HUES6 (cell line): ENCODE results near the gene SLC39A11.

Experiments
- H3K27ac ChIP-seq: 2 replicates; pipeline ENCODE4 v1.7.0; 2013; ENCODE audit warnings: low read depth, mild to moderate bottlenecking, low read length, inconsistent platforms
- H3K27me3 ChIP-seq: 2 replicates; pipeline ENCODE4 v1.6.1; 2013; ENCODE audit warnings: low read length; ENCODE audit not compliant: control insufficient read depth, insufficient read depth
- H3K36me3 ChIP-seq: 2 replicates; pipeline ENCODE4 v1.6.1; 2013; ENCODE audit warnings: low read length; ENCODE audit not compliant: control insufficient read depth, insufficient read depth
- H3K4me1 ChIP-seq: 2 replicates; pipeline ENCODE4 v1.6.1; 2013; ENCODE audit warnings: low read length; ENCODE audit not compliant: control insufficient read depth, insufficient read depth
- H3K4me3 ChIP-seq: 2 replicates; pipeline ENCODE4 v1.5.1; 2013; ENCODE audit warnings: low read depth, low read length
- H3K9ac ChIP-seq: one replicate; pipeline ENCODE4 v1.6.1; 2013; ENCODE audit warnings: mild to moderate bottlenecking, low read length
- H3K9me3 ChIP-seq: 2 replicates; pipeline ENCODE4 v1.6.1; 2013; ENCODE audit warnings: low read depth, low read length; ENCODE audit not compliant: control insufficient read depth, insufficient read depth

The SLC39A11 gene

DNA sequence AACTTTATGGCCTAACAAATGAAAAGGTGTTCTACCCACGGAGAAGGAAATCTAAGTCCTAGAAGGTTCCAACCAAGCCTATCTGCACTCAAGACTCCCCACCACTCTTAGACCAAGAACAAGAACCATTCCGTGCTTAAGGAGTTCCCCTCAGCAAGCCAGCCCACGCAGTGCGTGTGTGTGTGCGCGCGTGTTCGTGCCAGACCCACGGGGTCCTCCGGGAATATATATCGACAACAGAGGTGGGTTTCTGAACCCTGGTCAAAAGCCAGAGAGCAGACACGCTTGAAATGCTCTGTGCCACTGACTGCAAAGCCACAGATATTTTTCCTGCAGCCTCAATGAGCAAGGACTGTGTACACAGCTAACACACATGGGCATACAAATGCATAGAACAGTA is 70.7 kb downstream of the SLC39A11 start:
- H3K36me3 ChIP-seq: no peaks in the 10 kb centered on the region
- H3K27me3 ChIP-seq: no peaks in the 10 kb centered on the region
- H3K9me3 ChIP-seq: 0 out of 2 replicates have a peak, but pooled peaks cover 2% of the 10 kb centered on the region
- no peaks in the 10 kb centered on the region for H3K4me1 ChIP-seq
- H3K4me3 ChIP-seq: no peak overlapping the region
- H3K27ac ChIP-seq: no peak overlapping the region
- H3K9ac ChIP-seq: no peak overlapping the region

DNA sequence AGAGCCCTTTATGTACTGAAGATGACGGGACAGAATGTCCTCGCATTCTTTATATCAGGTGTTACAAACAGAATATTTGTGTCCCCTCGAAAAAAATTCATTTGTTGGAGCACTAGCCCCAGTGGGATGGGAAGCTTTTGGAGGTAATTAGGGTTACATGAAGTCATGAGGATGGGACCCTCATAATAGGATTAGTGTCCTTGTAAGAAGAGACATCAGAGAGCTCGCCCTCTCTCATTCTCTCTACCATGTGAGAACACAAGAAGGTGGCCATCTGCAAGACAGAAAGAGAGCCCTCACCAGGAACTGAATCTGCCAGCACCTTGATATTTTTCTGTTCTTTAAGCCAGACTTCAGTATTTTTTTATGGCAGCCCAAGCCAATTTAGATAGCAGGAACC is 72.4 kb downstream of the SLC39A11 start:
- H3K36me3 ChIP-seq: no peaks in the 10 kb centered on the region
- no peak overlapping the region for H3K4me3 ChIP-seq
- no peaks in the 10 kb centered on the region for H3K27me3 ChIP-seq
- no peaks in the 10 kb centered on the region for H3K4me1 ChIP-seq
- no peak overlapping the region for H3K27ac ChIP-seq
- H3K9ac ChIP-seq: no peak overlapping the region
- H3K9me3 ChIP-seq: 0 out of 2 replicates have a peak, but pooled peaks cover 2% of the 10 kb centered on the region

DNA sequence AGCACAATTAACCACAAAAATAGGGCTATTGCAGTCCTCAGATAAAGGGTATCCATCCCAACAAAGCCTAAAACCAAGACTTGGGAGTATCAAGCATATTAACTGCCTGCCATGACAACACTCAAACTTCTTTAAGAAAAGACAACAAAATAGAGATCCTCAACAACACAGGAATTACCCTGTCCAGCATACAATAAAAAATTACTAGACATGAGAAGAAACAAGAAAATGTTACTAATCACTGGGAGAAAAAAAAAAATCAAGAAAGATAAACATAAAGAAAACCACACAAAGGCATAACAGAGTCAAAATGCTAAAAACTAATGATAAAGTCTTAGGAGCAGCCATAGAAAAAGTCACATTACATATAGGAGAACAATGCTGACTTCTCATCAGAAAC is 73.9 kb downstream of the SLC39A11 start:
- H3K27me3 ChIP-seq: no peaks in the 10 kb centered on the region
- no peak overlapping the region for H3K9ac ChIP-seq
- H3K27ac ChIP-seq: no peak overlapping the region
- no peak overlapping the region for H3K4me3 ChIP-seq
- H3K9me3 ChIP-seq: 0 out of 2 replicates have a peak, but pooled peaks cover under 1% of the 10 kb centered on the region
- peaks cover 9% of the 10 kb centered on the region; the same call in 1 of the 2 replicates for H3K4me1 ChIP-seq
- H3K36me3 ChIP-seq: no peaks in the 10 kb centered on the region

DNA sequence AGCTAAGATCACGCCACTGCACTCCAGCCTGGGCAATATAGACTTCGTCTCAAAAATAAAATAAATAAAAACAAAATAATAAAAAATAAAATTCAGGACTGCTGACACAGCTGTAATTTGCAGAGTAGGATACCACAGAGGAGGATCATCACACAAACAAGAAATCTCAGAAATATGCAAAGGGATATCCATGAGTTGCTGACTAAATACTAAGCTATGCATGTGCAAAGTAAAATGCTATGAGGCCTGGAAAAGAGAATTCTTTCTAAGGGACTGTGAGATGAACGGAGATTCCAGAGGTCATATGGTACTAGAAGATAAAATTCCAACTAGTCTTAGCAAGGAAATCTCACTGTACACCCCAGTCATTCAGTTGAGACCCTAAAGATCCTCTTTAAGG is 74.8 kb downstream of the SLC39A11 start:
- Histone ChIP-seq H3K36me3 (no peaks in the 10 kb centered on the region), H3K9me3 (no peaks in the 10 kb centered on the region), H3K4me3 (no peak overlapping the region), H3K4me1 (peaks cover 10% of the 10 kb centered on the region; the same call in 1 of the 2 replicates), H3K9ac (no peak overlapping the region), H3K27ac (no peak overlapping the region), H3K27me3 (no peaks in the 10 kb centered on the region)

DNA sequence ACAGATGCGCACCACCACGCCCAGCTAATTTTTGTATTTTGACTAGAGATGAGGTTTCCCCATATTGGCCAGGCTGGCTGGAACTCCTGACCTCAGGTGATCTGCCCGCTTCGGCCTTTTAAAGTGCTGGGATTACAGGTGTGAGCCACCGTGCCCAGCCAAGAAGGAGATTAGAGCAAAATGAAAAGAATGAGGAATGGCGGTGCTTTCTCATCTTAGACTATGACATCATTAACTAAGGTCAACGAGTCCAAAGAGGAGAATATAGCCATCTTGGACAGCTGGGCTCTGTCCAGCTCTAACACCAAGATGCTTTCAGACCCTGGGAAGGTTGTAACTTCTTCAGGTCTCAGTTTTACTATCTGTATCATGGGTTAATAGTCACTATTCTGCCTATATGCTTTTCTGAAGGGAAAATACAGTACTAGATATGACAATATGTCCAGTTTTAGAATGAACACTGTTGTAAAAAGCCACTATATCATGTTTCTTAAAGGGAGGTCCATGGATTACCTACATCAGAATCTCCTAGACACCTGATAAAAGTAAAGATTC is 76.7 kb downstream of the SLC39A11 start:
- peaks cover 10% of the 10 kb centered on the region; the same call in 1 of the 2 replicates for H3K4me1 ChIP-seq
- no peak overlapping the region for H3K27ac ChIP-seq
- no peaks in the 10 kb centered on the region for H3K36me3 ChIP-seq
- H3K9me3 ChIP-seq: no peaks in the 10 kb centered on the region
- H3K27me3 ChIP-seq: no peaks in the 10 kb centered on the region
- H3K9ac ChIP-seq: no peak overlapping the region
- H3K4me3 ChIP-seq: no peak overlapping the region

DNA sequence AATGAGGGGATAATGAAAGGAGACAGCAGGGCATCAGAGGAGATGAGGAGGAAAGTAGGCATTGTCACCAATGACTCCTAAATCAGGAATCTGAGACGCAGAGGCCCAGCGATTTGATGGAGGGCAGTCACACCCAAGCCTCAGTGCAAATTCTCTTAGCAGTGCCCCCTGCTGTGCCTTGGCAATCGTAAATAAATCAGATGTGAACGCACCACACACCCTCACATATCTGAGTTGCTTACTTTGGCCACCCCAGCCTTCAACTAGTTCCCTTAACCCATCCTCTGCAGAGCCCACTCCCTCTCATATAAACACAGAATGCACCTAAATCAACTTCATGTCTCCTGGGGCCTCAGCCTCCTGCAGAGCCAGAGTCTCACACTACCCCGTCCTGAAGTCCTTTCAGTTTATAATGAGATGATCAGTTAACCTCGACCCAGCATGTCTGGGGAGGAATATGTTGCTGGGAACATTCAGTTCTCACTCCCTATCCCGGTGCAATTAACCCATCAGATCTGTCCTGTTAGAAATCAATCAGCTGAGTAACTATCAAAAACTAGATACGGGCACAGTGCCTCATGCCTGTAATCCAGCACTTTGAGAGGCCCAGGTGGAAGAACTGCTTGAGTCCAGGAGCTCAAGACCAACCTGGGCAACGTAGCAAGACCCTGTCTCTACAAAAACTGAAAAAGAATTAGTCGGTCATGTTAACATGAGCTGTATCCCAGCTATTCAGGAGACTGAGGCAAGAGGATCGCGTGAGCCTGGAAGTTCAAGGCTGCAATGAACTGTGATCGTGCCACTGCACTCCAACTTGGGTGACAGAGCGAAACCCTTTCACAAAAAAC is 78.4 kb downstream of the SLC39A11 start:
- Histone ChIP-seq H3K4me1 (peaks cover 10% of the 10 kb centered on the region; the same call in 1 of the 2 replicates), H3K36me3 (no peaks in the 10 kb centered on the region), H3K27me3 (no peaks in the 10 kb centered on the region), H3K27ac (no peak overlapping the region), H3K4me3 (no peak overlapping the region), H3K9me3 (no peaks in the 10 kb centered on the region), H3K9ac (no peak overlapping the region)

DNA sequence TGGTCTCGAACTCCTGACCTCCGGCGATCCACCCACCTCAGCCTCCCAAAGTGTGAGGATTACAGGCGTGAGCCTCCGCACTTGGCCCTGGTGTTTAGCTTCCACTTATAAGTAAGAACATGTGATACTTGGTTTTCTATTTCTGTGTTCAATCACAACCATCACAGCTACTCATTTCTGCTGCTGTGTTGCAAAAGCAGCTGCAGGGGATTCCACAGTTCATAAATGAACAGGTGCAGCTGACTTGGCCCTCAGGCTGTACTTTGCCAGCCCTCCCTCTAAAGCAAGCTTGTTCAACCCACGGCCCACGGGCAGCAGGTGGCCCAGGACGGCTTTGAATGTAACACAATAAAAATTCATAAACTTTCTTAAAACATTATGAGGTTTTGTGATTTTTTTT is 79.2 kb downstream of the SLC39A11 start:
- Histone ChIP-seq H3K4me3 (no peak overlapping the region), H3K27ac (no peak overlapping the region)

DNA sequence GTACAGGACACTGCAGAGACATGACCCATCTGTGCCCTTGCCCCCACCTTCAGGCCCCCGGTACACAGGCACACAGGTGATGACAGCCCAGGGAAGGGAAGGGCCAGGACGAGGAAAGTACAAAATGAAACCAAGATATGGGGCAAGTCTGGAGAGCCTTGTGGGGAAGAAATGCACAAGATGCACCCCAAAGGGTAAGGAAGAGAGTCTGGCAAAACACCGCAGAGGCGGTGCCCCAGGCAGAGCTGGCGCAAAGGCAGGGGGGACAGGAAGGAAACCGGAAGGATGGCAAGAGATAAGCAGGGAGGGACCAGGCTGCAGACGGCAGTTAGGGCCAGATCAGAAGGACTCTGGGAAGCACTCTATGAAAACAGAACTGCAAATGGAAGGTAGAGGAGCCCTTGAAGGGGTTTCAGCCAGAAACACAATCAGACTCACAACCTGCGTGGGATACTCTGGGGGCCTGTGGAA is 81.4 kb downstream of the SLC39A11 start:
- Histone ChIP-seq H3K27ac (no peak overlapping the region), H3K36me3 (no peaks in the 10 kb centered on the region), H3K9me3 (no peaks in the 10 kb centered on the region), H3K4me1 (peaks cover 10% of the 10 kb centered on the region; the same call in 1 of the 2 replicates), H3K9ac (no peak overlapping the region), H3K4me3 (no peak overlapping the region), H3K27me3 (no peaks in the 10 kb centered on the region)

More for the DNA sequence above, 79.2 kb downstream of the SLC39A11 start:
- no peaks in the 10 kb centered on the region for H3K27me3 ChIP-seq
- no peaks in the 10 kb centered on the region for H3K36me3 ChIP-seq
- H3K9me3 ChIP-seq: no peaks in the 10 kb centered on the region
- no peak overlapping the region for H3K9ac ChIP-seq
- peaks cover 10% of the 10 kb centered on the region; the same call in 1 of the 2 replicates for H3K4me1 ChIP-seq

DNA sequence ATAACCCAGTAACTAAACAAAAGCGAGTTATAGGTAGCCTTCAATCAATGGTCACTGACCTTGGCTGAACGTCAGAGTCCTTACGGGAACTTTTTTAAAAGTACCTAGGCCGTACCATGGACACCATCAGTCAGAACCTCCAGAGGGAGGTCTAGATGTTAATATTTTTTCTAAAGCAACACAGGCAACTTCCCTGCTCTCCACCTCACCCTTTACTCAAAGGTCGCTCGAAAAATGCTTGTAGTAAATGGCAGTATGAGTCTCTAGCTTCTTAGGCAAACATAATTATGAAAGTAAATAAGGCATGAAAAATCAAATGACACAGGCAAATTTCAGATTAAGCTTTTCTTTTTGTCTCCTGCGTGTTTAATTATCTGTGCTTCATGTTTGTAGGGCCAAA is 82.1 kb downstream of the SLC39A11 start:
- Histone ChIP-seq H3K27ac (no peak overlapping the region), H3K4me1 (peaks cover 10% of the 10 kb centered on the region; the same call in 1 of the 2 replicates), H3K27me3 (no peaks in the 10 kb centered on the region), H3K9ac (no peak overlapping the region), H3K9me3 (no peaks in the 10 kb centered on the region), H3K4me3 (no peak overlapping the region), H3K36me3 (no peaks in the 10 kb centered on the region)

DNA sequence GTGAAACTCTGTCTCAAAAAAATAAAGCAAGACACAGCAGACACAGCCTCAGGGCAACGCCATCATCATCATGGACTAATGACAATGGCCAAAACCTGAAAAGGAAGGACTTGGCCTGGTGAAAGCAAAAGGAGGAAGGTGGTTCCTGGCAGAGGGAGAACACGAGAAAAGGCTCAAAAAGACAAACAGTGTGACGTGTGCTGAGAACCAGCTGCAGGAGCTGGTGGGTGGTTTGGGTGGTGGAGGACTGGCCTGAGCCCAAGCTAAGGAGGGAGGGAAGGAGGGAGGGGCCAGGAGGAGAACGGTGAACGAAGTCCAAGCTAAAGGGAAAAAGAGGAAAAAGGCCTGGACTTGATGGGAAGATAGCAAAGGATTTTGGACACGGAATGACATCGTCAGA is 85.1 kb downstream of the SLC39A11 start:
- Histone ChIP-seq H3K4me1 (no peaks in the 10 kb centered on the region), H3K9me3 (no peaks in the 10 kb centered on the region), H3K9ac (no peak overlapping the region), H3K27me3 (no peaks in the 10 kb centered on the region), H3K27ac (no peak overlapping the region), H3K4me3 (no peak overlapping the region), H3K36me3 (no peaks in the 10 kb centered on the region)

DNA sequence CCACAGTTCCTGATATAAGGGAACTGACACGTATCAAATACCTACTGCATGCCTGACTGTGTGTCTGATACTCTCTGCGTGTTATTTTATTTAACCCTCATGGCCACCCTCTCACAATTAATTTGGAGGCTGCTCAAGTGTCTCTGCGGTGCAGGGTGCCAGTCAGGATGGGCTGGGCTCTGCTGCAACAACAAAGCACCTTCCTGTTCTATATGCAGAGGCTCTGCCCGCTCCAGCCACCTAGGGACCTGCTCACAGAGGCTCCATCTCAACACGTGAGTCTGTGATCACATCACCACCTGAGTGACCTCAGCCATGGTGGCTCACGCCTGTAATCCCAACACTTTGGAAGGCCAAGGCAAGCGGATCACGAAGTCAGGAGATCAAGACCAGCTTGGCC is 87.1 kb downstream of the SLC39A11 start:
- H3K9ac ChIP-seq: no peak overlapping the region
- no peaks in the 10 kb centered on the region for H3K4me1 ChIP-seq
- H3K36me3 ChIP-seq: no peaks in the 10 kb centered on the region
- H3K4me3 ChIP-seq: no peak overlapping the region
- no peaks in the 10 kb centered on the region for H3K27me3 ChIP-seq
- H3K9me3 ChIP-seq: no peaks in the 10 kb centered on the region
- H3K27ac ChIP-seq: no peak overlapping the region
